ENCODE results near the gene TMEM120A. TPM values are rescaled to one million over a fixed set of nuclear protein-coding genes. Genes with fewer than 3 reads are reported as not detected.
A peak's percentile ranks its signal among the peaks of the same experiment; 100 is the strongest.

Gene TMEM120A
- total and polyA plus RNA-seq, 2 experiments from 2014 or later = 12.7 to 22.3 TPM

DNA sequence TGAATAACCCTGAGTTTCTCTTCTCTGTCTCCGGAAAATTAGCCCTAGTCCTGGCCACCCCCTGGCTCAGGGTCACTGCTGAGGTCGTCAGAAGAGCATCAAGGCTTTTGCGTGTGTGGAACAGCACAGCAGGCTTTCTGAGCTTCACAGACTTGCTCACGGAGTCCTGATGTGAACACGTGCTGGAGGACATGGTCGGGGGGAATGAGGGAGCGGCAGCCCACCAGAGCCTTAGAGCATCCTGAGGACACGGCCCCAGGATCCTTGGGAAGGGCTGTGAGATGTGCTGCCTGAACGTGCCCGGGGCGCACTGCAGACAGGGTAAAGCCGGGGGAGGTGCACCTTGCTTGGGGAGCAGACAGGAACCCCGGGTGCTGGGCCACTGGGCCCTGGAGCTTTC is 28.8 kb downstream of the TMEM120A start:
- H3K79me2 ChIP-seq (replicated peaks; ENCODE audit: insufficient read depth) = 0 out of 2 replicates have a peak, but pooled peaks cover 2% of the 10 kb centered on the region
- H3K27me3 ChIP-seq (ENCODE audit: insufficient read depth) = no peaks in the 10 kb centered on the region
- peaks cover 5% of the 10 kb centered on the region for H3K27me3 Mint-ChIP-seq (ENCODE audit: insufficient read depth, low read depth, poor library complexity)
- no peak overlapping the region for H3K4me3 Mint-ChIP-seq
- H3K9me3 Mint-ChIP-seq = no peaks in the 10 kb centered on the region
- peak overlapping the region; percentile 63; the same call in 1 of the 2 replicates for H3K27ac Mint-ChIP-seq
- H3K4me1 ChIP-seq (ENCODE audit: insufficient read depth) = no peaks in the 10 kb centered on the region
- no peaks in the 10 kb centered on the region for H3K9me2 ChIP-seq (ENCODE audit: insufficient read depth)
- peaks cover 6% of the 10 kb centered on the region for H3K4me1 Mint-ChIP-seq
- DNase-seq (ENCODE audit: low spot score) (no peak), ATAC-seq (peak; percentile 16; the same call in 2 of the 3 replicates)
- H3K4me2 ChIP-seq = no peak overlapping the region
- no peaks in the 10 kb centered on the region for H3F3A ChIP-seq (replicated peaks; ENCODE audit: low read depth)
- TF ChIP-seq EZH2phosphoT487 (IDR thresholded peaks at IDR 0.05; ENCODE audit: unreplicated experiment) (no peak), ZNF114 (CRISPR knock-in tag; IDR thresholded peaks at IDR 0.05) (no peak), JUNB (IDR thresholded peaks at IDR 0.05; ENCODE audit: unreplicated experiment) (no peak)
- TF ChIP-seq, protein P1, sequence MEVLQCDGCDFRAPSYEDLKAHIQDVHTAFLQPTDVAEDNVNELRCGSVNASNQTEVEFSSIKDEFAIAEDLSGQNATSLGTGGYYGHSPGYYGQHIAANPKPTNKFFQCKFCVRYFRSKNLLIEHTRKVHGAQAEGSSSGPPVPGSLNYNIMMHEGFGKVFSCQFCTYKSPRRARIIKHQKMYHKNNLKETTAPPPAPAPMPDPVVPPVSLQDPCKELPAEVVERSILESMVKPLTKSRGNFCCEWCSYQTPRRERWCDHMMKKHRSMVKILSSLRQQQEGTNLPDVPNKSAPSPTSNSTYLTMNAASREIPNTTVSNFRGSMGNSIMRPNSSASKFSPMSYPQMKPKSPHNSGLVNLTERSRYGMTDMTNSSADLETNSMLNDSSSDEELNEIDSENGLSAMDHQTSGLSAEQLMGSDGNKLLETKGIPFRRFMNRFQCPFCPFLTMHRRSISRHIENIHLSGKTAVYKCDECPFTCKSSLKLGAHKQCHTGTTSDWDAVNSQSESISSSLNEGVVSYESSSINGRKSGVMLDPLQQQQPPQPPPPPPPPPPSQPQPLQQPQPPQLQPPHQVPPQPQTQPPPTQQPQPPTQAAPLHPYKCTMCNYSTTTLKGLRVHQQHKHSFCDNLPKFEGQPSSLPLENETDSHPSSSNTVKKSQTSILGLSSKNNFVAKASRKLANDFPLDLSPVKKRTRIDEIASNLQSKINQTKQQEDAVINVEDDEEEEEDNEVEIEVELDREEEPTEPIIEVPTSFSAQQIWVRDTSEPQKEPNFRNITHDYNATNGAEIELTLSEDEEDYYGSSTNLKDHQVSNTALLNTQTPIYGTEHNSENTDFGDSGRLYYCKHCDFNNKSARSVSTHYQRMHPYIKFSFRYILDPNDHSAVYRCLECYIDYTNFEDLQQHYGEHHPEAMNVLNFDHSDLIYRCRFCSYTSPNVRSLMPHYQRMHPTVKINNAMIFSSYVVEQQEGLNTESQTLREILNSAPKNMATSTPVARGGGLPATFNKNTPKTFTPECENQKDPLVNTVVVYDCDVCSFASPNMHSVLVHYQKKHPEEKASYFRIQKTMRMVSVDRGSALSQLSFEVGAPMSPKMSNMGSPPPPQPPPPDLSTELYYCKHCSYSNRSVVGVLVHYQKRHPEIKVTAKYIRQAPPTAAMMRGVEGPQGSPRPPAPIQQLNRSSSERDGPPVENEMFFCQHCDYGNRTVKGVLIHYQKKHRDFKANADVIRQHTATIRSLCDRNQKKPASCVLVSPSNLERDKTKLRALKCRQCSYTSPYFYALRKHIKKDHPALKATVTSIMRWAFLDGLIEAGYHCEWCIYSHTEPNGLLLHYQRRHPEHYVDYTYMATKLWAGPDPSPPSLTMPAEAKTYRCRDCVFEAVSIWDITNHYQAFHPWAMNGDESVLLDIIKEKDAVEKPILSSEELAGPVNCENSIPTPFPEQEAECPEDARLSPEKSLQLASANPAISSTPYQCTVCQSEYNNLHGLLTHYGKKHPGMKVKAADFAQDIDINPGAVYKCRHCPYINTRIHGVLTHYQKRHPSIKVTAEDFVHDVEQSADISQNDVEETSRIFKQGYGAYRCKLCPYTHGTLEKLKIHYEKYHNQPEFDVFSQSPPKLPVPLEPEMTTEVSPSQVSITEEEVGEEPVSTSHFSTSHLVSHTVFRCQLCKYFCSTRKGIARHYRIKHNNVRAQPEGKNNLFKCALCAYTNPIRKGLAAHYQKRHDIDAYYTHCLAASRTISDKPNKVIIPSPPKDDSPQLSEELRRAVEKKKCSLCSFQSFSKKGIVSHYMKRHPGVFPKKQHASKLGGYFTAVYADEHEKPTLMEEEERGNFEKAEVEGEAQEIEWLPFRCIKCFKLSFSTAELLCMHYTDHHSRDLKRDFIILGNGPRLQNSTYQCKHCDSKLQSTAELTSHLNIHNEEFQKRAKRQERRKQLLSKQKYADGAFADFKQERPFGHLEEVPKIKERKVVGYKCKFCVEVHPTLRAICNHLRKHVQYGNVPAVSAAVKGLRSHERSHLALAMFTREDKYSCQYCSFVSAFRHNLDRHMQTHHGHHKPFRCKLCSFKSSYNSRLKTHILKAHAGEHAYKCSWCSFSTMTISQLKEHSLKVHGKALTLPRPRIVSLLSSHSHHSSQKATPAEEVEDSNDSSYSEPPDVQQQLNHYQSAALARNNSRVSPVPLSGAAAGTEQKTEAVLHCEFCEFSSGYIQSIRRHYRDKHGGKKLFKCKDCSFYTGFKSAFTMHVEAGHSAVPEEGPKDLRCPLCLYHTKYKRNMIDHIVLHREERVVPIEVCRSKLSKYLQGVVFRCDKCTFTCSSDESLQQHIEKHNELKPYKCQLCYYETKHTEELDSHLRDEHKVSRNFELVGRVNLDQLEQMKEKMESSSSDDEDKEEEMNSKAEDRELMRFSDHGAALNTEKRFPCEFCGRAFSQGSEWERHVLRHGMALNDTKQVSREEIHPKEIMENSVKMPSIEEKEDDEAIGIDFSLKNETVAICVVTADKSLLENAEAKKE (CRISPR knock-in tag; IDR thresholded peaks at IDR 0.05) = no peak
- TF ChIP-seq, protein P2, sequence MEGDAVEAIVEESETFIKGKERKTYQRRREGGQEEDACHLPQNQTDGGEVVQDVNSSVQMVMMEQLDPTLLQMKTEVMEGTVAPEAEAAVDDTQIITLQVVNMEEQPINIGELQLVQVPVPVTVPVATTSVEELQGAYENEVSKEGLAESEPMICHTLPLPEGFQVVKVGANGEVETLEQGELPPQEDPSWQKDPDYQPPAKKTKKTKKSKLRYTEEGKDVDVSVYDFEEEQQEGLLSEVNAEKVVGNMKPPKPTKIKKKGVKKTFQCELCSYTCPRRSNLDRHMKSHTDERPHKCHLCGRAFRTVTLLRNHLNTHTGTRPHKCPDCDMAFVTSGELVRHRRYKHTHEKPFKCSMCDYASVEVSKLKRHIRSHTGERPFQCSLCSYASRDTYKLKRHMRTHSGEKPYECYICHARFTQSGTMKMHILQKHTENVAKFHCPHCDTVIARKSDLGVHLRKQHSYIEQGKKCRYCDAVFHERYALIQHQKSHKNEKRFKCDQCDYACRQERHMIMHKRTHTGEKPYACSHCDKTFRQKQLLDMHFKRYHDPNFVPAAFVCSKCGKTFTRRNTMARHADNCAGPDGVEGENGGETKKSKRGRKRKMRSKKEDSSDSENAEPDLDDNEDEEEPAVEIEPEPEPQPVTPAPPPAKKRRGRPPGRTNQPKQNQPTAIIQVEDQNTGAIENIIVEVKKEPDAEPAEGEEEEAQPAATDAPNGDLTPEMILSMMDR (conservative IDR thresholded peaks at IDR 0.05; ENCODE audit: low read depth in 2 of 2) = no peak
- TF ChIP-seq, protein P3, sequence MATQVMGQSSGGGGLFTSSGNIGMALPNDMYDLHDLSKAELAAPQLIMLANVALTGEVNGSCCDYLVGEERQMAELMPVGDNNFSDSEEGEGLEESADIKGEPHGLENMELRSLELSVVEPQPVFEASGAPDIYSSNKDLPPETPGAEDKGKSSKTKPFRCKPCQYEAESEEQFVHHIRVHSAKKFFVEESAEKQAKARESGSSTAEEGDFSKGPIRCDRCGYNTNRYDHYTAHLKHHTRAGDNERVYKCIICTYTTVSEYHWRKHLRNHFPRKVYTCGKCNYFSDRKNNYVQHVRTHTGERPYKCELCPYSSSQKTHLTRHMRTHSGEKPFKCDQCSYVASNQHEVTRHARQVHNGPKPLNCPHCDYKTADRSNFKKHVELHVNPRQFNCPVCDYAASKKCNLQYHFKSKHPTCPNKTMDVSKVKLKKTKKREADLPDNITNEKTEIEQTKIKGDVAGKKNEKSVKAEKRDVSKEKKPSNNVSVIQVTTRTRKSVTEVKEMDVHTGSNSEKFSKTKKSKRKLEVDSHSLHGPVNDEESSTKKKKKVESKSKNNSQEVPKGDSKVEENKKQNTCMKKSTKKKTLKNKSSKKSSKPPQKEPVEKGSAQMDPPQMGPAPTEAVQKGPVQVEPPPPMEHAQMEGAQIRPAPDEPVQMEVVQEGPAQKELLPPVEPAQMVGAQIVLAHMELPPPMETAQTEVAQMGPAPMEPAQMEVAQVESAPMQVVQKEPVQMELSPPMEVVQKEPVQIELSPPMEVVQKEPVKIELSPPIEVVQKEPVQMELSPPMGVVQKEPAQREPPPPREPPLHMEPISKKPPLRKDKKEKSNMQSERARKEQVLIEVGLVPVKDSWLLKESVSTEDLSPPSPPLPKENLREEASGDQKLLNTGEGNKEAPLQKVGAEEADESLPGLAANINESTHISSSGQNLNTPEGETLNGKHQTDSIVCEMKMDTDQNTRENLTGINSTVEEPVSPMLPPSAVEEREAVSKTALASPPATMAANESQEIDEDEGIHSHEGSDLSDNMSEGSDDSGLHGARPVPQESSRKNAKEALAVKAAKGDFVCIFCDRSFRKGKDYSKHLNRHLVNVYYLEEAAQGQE (IDR thresholded peaks at IDR 0.05; ENCODE audit: unreplicated experiment) = no peak
- no peak overlapping the region for H3K27ac ChIP-seq (ENCODE audit: low read depth)
- H2AFZ ChIP-seq = no peak overlapping the region
- no peaks in the 10 kb centered on the region for H3K36me3 ChIP-seq (ENCODE audit: insufficient read depth)
- H4K20me1 ChIP-seq (replicated peaks; ENCODE audit: insufficient read depth) = peaks cover 6% of the 10 kb centered on the region
- H3K36me3 Mint-ChIP-seq (ENCODE audit: low read depth) = peaks cover 15% of the 10 kb centered on the region
- H3K4me3 ChIP-seq = no peak overlapping the region

Data from GM23338 (cell line).